Activated CD4-positive, CD25-positive, alpha-beta regulatory T cell (primary cell): Measurements from ENCODE around the gene HAS3.
"Not testable (repeated sequence)": the region's sequence is repeated elsewhere in the genome, so short reads cannot be mapped to it uniquely, and the experiment has no call there.

Experiments used
- DNase-seq, 4 experiments: peaks; one replicate each; lab custom pipeline; 2025; lab: John Stamatoyannopoulos, UW

The HAS3 gene

DNA sequence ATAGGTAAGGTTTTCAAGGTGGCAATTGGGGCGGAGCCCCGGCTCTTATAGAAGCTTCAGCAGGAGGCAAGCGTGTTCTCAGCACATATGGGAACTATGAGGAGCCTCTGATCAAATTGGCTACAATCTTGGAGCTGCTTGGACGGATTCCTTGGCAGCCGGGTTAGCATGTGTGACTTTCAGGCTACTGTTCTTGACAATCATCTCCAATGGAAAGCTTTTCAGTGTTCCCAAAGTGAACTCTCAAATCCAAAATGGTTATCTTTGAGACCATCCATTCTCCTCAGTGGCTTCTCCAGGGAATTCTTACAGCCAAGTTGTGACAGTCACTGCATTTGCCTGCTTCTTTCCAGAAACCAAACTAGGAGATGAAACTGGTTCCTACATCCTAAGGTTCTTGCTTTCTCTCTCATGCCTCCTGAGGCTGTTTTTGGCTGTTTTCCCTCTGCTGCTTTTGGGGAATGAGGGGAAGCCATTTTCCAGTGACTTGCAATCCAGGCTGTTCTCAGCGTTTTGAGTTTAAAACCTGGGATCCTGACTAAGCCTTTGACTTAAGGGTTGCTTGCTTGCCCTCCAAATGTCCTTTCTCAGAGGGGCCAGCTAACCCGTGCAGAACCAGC lies 10.9 kb downstream of the HAS3 start:
- DNase-seq, result no peak

DNA sequence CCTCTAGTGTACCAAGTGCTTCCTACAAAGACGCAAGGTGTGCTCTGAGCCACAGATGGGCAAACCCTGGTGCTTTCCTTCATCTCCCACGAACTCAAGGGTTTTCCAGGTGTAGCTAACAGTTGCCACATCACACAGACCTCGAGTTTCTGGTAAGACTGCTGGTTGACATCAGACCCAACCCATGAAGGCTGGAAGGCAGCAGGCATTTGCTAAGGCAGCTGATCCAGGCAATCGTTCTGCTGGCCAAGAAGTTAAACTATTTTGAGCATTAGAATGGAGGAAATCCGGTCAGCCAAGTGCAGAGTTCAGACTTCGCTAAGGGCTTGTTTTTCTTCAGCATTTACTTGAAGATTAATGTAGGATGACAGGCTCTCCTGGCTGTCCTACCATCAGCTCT lies 11.5 kb downstream of the HAS3 start:
- DNase-seq, result no peak

DNA sequence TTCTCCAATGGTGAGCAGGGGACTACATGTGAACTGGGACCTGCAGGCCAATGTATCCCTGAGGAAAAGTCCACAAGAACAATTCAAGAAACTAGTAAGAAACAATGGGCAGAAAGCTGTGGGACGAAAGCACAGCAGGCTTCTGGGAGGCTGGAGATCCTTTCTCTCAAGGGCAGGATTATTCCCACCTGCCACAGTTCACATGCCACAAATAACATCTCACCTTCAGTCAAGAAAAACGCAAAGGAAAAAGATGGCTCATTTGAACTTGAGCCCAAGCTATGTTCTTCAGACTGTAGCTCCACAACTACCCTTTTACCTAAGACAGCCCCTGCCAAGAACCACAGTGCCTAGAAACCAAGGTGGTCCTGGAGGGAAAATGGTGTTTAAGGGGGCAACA lies 13.0 kb downstream of the HAS3 start:
- DNase-seq, result no peak

DNA sequence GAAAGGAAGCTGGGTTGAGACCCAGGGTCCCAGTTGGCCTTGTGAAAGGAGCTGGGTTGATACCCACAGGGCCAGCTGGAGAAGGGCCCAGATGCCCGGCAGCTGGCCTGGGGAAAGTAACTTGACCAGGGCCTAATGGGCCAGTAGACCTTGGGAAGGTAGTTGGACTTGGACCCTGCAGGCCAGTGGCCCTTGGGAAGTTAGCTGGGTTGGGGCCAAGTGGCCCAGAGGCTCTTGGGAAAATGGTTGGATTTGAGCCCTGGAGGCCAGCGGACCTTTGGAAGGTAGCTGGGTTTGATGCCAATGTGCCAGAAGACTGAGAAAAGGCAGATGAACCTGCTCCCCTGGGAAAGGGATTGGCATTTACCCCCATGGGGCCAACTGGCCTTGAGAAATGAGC lies 13.5 kb downstream of the HAS3 start:
- DNase-seq, result no peak

DNA sequence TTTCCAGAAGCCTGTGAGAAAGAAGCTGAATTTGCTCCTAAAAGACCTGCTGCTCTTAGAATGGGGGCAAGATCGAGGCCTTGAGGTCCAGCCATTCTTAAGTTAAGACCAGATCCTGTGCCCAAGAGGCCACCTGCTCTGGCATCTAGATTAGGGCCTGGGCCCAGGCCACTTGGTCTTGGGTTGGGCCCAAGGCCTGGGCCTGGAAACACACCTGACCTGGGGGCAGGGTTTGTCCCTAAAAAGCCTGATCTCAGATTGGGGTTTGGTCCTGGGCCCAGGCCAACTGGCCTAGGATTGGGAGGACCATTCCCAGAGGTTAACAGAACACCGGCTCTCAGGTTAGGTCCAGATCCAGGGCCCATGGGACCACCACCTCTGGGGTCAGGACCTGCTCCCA lies 14.1 kb downstream of the HAS3 start:
- DNase-seq, result no peak

DNA sequence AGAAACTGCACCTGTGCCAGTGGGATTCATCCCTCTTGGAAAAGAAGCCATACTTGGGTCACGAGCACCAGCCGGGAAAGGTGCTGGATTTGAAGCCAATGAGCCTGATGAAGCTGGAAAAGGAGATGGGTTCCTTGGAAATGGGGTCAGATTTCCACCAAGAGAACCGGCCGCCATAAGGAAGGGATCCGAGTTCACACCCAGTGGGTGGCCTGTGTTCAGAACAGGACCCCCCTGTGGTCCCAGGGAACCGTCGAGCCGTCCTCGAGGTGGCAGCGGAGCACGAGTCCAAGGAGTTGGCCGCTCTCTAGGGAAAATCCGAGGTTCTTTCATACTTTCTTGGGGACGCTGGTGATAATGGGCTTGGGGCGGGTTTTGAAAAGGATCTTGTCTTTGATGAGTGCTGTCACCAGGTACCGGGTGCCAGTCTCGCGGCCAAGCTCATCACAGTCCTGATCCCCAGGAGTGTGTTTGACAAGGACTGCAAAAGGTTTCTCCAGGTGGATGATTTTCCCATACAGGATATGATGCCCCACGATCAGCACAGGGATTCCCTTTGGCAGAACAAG lies 14.7 kb downstream of the HAS3 start:
- no peak for DNase-seq

DNA sequence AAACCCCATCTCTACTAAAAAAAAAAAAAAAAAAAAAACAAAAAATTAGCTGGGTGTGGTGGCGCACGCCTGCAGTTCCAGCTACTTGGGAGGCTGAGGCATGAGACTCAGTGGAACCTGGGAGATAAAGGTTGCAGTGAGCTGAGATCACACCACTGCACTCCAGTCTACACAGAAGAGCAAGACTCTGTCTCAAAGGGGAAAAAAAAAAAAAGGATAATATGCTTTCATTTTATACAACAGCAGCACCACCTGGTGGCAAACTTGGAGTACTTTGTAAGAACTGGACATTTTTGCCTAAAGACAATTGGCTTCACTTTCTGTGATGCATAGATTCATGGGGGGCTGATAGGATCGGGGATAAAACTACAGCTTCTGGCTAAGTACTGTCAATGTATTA lies 18.5 kb downstream of the HAS3 start:
- DNase-seq, result peak; percentile 14 to 50 (median 35)

DNA sequence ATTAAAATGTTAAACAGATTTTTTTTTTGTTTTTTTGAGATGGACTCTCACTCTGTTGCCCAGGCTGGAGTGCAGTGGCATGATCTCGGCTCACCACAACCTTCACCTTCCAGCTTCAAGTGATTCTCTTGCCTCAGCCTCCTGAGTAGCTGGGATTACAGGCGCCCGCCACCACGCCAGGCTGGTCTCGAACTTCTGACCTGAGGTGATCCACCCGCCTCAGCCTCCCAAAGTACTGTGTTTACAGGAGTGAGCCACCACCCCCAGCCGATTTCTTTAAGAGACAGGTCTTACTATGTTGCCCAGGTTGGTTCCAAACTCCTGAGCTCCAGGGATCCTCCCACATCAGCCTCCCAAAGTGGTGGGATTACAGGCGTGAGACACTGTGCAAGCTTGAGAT lies 19.0 kb downstream of the HAS3 start:
- not testable (repeated sequence) for DNase-seq

DNA sequence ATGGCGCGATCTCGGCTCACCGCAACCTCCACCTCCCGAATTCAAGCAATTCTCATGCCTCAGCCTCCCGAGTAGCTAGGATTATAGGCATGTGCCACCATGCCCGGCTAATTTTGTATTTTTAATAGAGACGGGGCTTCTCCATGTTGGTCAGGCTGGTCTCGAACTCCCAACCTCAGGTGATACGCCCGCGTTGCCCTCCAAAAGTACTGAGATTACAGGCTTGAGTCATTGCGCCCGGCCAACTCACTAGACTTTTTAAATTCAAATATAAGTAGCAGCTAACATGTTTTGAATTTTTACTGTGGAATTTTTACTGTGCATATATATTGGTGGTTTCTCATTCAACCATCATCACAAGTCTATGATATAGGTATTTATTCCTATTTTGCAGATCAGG lies 19.5 kb downstream of the HAS3 start:
- not testable (repeated sequence) for DNase-seq

DNA sequence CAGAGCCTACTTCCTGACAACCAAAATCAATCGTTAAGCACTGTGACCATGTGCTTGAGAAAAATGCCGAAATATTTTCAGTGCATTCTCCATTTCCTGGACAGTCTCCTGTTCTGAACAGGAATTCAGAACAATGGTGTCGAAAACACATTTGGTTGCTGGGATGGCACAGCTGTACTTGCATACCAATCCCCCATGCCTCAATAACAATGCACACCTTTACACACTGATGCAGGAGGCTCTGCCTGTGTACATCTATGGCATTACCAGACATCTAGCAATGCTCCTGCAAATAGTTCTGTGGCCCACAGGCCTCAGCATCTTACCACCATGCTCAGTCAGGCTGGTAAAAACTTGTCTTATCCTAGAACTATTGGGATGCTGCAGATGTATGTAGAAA lies 20.8 kb downstream of the HAS3 start:
- no peak for DNase-seq

DNA sequence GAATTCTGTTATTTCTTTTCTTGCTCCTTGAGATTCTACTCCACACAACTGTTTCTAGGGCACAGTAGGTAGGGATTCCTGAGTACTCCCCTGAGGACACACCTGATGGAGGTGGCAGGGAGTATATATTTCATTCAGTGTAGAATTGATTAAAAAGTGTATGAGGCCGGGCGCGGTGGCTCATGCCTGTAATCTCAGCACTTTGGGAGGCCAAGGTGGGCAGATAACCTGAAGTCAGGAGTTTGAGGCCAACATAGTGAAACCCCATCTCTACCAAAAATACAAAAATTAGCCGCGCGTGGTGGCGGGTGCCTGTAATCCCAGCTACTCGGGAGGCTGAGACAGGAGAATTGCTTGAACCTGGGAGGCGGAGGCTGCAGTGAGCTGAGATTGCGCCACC lies 21.3 kb downstream of the HAS3 start:
- not testable (repeated sequence) for DNase-seq

DNA sequence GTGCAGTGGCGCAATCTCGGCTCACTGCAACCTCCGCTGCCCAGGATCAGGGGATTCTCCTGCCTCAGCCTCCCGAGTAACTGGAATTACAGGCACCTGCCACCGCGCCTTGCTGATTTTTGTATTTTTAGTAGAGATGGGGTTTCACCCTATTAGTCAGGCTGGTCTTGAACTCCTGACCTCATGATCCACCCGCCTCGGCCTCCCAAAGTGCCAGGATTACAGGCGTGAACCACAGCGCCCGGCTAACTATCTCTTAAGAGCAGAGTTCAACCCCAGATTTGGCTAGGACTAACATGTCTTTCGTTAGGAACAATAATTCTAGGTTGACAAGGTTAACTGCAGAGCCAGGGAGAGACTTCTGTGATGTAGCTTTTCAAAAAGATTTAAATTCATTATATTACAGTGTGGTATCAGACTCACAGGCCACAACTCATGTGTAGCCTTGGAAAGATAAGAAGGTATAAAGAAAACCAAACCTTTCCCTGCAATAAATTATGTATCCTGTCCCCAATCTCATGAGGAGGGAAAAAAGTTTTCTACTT lies 22.6 kb downstream of the HAS3 start:
- no peak for DNase-seq

DNA sequence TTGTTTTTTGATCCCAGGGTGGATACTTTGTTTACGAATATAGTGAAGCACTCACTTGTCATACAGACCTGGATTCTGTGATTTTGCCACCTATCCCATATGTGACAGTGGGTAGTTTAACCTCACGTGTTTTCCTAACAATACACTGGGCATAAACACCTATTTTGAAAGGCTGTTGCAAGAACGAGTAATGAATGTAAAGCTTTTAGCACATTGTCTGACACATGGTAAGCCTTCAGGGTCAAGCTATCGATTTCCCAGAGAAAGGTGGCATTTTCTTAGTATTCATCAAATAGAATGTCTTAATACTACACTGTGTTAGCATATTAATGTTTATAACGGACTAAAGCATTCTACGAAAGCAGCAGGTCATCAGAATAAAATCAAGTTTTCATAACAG lies 25.0 kb downstream of the HAS3 start:
- DNase-seq, result no peak

DNA sequence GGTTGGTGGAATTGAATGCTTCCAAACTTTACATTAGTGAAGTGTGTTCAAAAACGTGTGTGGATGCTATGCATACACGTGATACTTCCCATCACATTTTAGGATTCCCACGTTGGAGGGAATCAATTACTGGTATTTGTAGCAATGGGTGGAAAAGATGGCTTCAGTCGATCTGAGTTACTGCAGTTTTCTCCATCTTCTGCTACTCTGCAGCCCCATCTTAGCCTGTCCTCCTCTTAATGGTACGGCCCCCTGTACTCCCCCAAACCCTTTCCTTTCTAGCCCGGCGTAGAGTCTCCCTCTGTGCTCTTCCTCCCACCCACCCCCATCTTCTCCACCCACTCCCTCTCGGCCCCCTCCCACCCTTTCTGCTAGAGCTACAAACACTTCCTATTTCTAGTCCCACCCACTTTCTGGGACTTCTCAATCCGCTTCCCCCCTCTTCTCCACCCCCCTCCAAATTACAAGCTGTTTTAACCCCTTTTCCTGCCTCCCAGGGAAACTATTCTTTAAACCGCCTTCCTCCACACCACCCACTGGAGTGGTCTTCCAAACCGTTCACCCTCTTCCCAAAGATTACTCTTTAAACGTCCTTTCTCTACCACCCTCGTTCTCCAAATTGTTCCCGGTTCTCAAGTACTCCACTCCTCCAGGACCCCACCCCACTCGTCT lies 25.9 kb downstream of the HAS3 start:
- DNase-seq, result no peak

DNA sequence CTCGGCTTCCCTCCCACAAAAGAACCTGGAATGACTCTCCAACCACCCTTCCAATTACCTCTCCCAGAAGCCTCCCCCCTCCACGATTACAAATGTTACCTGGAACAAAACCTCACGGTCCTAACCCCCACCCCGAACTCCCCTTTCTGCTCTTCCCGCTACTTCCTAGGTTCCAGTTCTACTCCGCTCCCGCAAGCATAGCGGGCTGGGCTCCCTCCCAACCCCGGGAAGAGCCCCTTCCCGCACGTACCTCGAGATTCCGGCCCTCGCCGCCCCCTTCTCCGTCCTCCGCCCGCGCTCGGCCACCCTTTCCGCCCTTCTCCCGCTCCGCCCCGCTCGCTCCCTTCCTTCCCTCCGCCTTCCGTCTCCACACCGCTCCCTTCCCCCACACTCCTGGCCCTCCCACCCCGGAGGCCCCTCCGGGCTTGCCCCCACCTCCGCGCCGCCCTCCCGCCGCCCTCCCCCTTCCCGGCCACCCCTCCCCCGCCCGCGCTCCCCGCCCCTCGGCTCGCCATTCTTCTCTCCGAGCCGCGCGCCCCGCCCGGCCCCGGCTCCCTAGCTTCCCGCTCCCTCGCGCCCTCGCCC lies 26.5 kb downstream of the HAS3 start:
- peak; percentile 58 to 72 (median 67) for DNase-seq

DNA sequence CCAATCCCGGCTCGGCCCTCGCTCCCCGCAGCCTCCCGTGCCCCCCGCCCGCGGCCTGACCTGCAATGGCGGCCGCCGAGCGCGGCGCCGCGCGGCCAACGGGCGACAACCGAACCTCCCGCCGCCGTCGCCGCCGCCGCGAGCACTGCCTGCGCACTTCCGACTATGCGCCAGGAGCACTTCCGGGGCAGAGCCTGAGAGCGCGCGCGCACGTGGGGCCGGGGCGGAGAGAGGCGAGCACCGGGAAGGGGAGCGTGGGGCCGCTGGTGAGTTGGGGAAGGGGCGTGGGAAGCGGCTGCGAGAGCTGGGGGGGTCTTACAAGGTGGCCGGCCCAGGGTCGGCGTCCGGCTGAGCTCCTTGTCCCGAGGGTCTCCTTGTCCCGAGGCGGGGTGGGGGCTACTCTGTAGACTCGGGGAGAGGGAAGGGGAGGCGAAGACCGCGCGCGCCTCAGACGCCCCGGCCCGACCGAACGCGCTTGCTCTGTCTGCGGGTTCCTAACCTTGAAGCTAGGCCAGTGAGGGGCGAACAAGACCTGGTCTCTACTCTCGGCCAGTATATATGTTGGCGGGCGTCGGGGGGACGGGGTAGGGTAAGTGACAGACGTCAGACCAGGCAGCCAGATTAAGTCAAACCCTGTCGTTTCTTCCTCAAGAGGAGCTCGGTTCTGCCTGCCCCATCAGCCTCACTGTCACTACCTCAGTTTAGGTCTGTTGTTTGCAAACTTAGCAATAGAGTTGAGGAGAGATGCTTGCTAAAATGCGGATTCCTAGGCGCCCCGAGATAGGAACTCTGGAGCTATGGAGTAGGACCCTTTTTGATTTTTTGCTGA lies 27.2 kb downstream of the HAS3 start, which contains the start of the genes CHTF8 and UTP4:
Gene CHTF8 (minus strand): TSS at position 165 of the 829 bp plus-strand sequence. CDS start 11,130 bp downstream, outside the sequence.
Gene UTP4 (plus strand): TSS at position 226 of the 829 bp plus-strand sequence. CDS start 811 bp downstream, outside the sequence.
- DNase-seq, result peak; percentile 70 to 82 (median 74)

DNA sequence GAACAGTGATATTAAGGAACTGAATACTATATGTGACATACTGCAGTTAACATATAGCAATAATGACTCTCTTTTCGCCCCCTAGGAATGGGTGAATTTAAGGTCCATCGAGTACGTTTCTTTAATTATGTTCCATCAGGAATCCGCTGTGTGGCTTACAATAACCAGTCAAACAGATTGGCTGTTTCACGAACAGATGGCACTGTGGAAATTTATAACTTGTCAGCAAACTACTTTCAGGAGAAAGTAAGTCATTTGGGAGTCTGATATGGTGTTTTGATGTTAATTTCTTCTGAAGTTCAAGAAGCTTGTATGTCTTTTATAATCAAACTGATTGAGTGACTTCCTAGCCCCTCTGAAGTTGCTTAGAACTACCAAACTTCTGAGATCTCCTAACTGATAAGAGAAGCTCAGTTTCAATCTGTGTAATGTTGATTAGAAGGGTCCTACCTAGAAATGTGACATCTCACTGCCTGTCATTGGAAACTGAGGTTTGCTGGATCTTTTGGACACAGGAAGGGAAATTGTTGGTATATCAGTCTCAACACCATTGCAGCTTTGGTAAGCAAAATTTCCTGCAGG lies 28.0 kb downstream of the HAS3 start:
- DNase-seq, result no peak

DNA sequence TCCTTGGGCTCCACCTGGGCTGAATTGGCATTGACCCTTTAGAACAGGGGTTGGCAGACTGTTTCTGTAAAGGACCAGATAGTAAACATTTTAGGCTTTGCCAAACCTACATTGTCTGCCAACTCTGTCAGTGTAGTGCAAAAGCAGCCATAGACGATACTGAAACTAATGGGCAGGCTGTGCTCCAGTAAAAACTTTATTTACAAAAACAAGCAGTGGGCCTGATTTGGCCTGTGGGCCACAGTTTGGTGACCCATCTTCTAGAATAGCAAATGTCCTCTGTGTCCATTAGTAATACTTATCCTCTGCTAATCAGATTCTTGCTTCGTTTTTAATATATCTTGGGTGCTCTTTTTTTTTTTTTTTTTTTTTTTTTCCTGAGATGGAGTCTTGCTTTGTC lies 33.2 kb downstream of the HAS3 start:
- DNase-seq, result no peak

DNA sequence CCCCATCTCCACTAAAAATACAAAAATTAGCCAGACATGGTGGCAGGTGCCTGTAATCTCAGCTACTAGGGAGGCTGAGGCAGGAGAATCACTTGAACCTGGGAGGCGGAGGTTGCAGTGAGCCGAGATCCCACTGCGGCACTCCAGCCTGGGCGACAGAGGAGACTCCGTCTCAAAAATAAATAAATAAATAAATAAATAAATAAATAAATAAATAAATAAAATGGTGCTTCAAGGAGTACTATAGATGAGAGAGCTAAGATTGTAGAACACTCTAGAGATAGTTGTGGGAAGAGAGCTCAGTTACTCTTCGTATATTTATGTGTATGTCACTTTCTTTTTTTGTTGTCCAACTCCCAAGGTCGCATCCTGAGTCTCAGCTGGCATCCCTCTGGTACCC lies 34.0 kb downstream of the HAS3 start:
- not testable (repeated sequence) for DNase-seq

DNA sequence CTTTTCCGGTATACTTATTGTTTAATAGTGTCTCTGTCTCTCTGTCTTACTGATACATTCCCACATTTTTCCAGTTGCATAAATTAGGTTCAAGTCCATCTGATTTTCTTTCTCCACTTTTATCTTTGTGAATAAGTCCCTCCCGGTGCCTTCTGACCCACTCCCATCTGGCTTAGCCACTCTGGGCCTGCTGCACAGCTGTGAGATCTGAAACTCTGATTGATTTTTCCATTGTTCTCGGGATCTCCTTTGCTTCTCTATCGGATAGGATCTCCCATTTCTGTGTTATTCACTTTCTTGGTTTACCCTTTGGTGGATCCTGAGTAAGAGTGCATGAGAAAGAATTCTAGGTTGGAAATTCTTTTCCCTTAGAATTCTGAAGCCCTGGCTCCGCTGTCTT lies 35.6 kb downstream of the HAS3 start:
- no peak for DNase-seq

DNA sequence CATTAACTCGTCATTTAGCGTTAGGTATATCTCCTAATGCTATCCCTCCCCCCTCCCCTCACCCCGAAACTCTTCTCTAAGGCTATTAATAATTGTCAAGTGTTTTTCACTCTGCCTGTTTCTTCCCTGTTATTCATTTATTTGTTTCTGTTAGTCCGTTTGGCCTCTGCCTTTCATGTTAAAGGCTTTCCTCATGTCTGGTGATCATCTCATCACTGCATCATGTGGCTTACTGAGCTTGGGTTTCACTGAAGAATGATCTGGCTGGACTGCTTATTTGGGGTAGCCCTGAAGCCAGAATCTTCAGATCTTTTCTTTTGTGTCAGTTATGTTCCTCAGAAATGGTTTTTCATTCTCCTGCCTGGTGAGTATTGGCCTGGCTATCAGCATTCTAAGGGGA lies 36.5 kb downstream of the HAS3 start:
- DNase-seq, result no peak
